Measurements from ENCODE around the gene PAPPA2. TPM values are rescaled to one million over a fixed set of nuclear protein-coding genes. Genes with fewer than 3 reads are reported as not detected.

Gene PAPPA2
- total and polyA plus RNA-seq, 2 of the 8 experiments (the other 6 are each of a cell fraction or from before 2014, with no cell fraction given), result 0.08 to 0.88 TPM

- peak overlapping the region; percentile 10; the same call in 1 of the 2 replicates for H2AFZ ChIP-seq (ENCODE audit: low read length)
- no peak for TF ChIP-seq HDAC6 (IDR thresholded peaks at IDR 0.05; ENCODE audit: low read depth, low read length)
- TF ChIP-seq EGR1 (IDR thresholded peaks at IDR 0.05; ENCODE audit: borderline replicate concordance, low read depth, low read length), result no peak
- TF ChIP-seq RXRA (IDR thresholded peaks at IDR 0.05; ENCODE audit: insufficient read depth, low read depth, low read length), result no peak
- TF ChIP-seq, protein P1, sequence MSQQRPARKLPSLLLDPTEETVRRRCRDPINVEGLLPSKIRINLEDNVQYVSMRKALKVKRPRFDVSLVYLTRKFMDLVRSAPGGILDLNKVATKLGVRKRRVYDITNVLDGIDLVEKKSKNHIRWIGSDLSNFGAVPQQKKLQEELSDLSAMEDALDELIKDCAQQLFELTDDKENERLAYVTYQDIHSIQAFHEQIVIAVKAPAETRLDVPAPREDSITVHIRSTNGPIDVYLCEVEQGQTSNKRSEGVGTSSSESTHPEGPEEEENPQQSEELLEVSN (IDR thresholded peaks at IDR 0.05), result no peak
- no peak for TF ChIP-seq MAX (IDR thresholded peaks at IDR 0.05)
- TF ChIP-seq SIX5 (IDR thresholded peaks at IDR 0.05; ENCODE audit: low read depth, low read length), result no peak
- no peak for TF ChIP-seq SUZ12 (IDR thresholded peaks at IDR 0.05; ENCODE audit: low read length)
- TF ChIP-seq, protein P2, sequence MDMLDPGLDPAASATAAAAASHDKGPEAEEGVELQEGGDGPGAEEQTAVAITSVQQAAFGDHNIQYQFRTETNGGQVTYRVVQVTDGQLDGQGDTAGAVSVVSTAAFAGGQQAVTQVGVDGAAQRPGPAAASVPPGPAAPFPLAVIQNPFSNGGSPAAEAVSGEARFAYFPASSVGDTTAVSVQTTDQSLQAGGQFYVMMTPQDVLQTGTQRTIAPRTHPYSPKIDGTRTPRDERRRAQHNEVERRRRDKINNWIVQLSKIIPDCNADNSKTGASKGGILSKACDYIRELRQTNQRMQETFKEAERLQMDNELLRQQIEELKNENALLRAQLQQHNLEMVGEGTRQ (IDR thresholded peaks at IDR 0.05; ENCODE audit: low read length), result no peak
- no peak for TF ChIP-seq ASH2L (IDR thresholded peaks at IDR 0.05; ENCODE audit: low read length)
- TF ChIP-seq CHD1 (IDR thresholded peaks at IDR 0.05; ENCODE audit: low read depth, low read length), result no peak
- no peak for TF ChIP-seq MAFK (IDR thresholded peaks at IDR 0.05; ENCODE audit: low read depth, low read length)
- no peak for TF ChIP-seq SIRT6 (IDR thresholded peaks at IDR 0.05; ENCODE audit: low read length)
- no peak for TF ChIP-seq TBP (IDR thresholded peaks at IDR 0.05; ENCODE audit: low read depth, low read length)
Measured at GRCh38 chr1:176801514-176802020, 338.6 kb downstream of the PAPPA2 start.

More at GRCh38 chr1:176801514-176802020, 338.6 kb downstream of the PAPPA2 start:
- POLR2A ChIA-PET (ENCODE audit: partially characterized antibody), result no interaction called here
- no peak overlapping the region for H3K23ac ChIP-seq (ENCODE audit: insufficient read length)
- peaks cover 0 to 4% (median 3%) of the 10 kb centered on the region in 4 experiments; a peak in 3 of 7 replicates for H3K4me1 ChIP-seq (replicated peaks in 1 of 4; ENCODE audit: control insufficient read depth in 3 of 4, insufficient read depth in 4 of 4, low read length in 3 of 4)
- H3K9me3 ChIP-seq (ENCODE audit: insufficient read depth in 2 of 2, low read depth in 1 of 2, low read length in 1 of 2), result no peaks in the 10 kb centered on the region
- peak overlapping the region; percentile 60 for H3K18ac ChIP-seq (ENCODE audit: extremely low read depth, low read length)
- no peak overlapping the region for H2AK5ac ChIP-seq (ENCODE audit: low read depth, low read length)
- no peak for FAIRE-seq
- H4K91ac ChIP-seq (replicated peaks; ENCODE audit: insufficient read length, low read length), result no peak overlapping the region
- H3K4me2 ChIP-seq (ENCODE audit: insufficient read depth in 1 of 2, low read depth in 2 of 2, low read length in 2 of 2), result no peak overlapping the region
- no peak overlapping the region for H3K56ac ChIP-seq (replicated peaks; ENCODE audit: insufficient read length, low read depth, low read length)
- WGBS, 2 experiments (ENCODE audit: extremely low coverage in 1 of 2, insufficient coverage in 1 of 2, insufficient read length in 1 of 2, insufficient replicate concordance in 2 of 2, low coverage in 1 of 2, low lambda C conversion rate in 2 of 2, missing lambda C conversion rate in 1 of 2), result 73% methylated on average over 5 of the region's 5 CpGs; no CpG with 5 or more reads in 1 of the 2 experiments
- H4K8ac ChIP-seq (ENCODE audit: extremely low read depth, insufficient read depth, low read length), result no peak overlapping the region
- no peaks in the 10 kb centered on the region for H3K23me2 ChIP-seq (ENCODE audit: low read depth, low read length)
- no peaks in the 10 kb centered on the region for H3K27me3 ChIP-seq (replicated peaks in 1 of 4; ENCODE audit: control insufficient read depth in 3 of 4, extremely low read depth in 1 of 4, insufficient read depth in 3 of 4, low read length in 3 of 4)
- no peak overlapping the region; the same call in 1 of the 2 replicates for H2BK12ac ChIP-seq (ENCODE audit: low read depth, low read length)
- H3K14ac ChIP-seq (ENCODE audit: insufficient read length), result no peak overlapping the region
- no peak overlapping the region for H2BK5ac ChIP-seq (ENCODE audit: low read depth, low read length)
- no peak overlapping the region for H2BK20ac ChIP-seq (ENCODE audit: low read length)
- H3K4me3 ChIP-seq (ENCODE audit: extremely low read depth in 1 of 4, insufficient read depth in 2 of 4, low read depth in 3 of 4, low read length in 4 of 4), result no peak overlapping the region
- H3K27ac ChIP-seq (ENCODE audit: low read depth, low read length), result no peak overlapping the region
- peak overlapping the region; percentile 29; the same call in 1 of the 2 replicates for H2BK15ac ChIP-seq (ENCODE audit: low read length)
- no peak overlapping the region for H3K9ac ChIP-seq (replicated peaks in 1 of 4; ENCODE audit: extremely low read depth in 1 of 4, low read depth in 3 of 4, low read length in 3 of 4)
- CTCF ChIA-PET (ENCODE audit: partially characterized antibody), result interaction anchor here (0.6 to 2.5 kb wide), 8 partner anchors 8 to 306 kb away, joined by 3 to 10 read pairs (median 3); no protein-coding TSS in a partner anchor
- H3K36me3 ChIP-seq (ENCODE audit: control insufficient read depth in 2 of 4, insufficient read depth in 4 of 4, low read length in 3 of 4), result no peaks in the 10 kb centered on the region
- H3K79me2 ChIP-seq (ENCODE audit: control insufficient read depth in 1 of 2, insufficient read depth in 2 of 2, low read length in 2 of 2), result no peaks in the 10 kb centered on the region
- H3K79me1 ChIP-seq (ENCODE audit: low read depth, low read length), result no peaks in the 10 kb centered on the region
- no peak overlapping the region for H3K4ac ChIP-seq (replicated peaks; ENCODE audit: insufficient read length, low read depth, low read length)
- no peak overlapping the region for H2BK120ac ChIP-seq (replicated peaks; ENCODE audit: low read depth, low read length)
- H4K20me1 ChIP-seq (replicated peaks in 1 of 2; ENCODE audit: control insufficient read depth in 1 of 2, insufficient read depth in 2 of 2, low read length in 2 of 2), result no peaks in the 10 kb centered on the region
- H4K5ac ChIP-seq (ENCODE audit: insufficient read length, low read depth, low read length), result no peak overlapping the region
- no peak for DNase-seq (ENCODE audit: low read depth in 1 of 2, low spot score in 2 of 2)
